Left lung (tissue), 10 donors: ENCODE results near the gene UBE2R2. TPM values are rescaled to one million over a fixed set of nuclear protein-coding genes. Genes with fewer than 3 reads are reported as not detected.
"Not testable (repeated sequence)": the region's sequence is repeated elsewhere in the genome, so short reads cannot be mapped to it uniquely, and the experiment has no call there.

Source experiments
- ATAC-seq: fragments of 200-7000 bp; cut with Tn5 transposase; one replicate; pipeline ENCODE4 v1.9.1; 2020; ENCODE audit warnings: moderate library complexity
- DNase-seq, 4 donors: peaks; one replicate each; pipeline ENCODE4 v3.0.0-alpha.2; 2013 to 2020
- H3K27ac ChIP-seq, 2 donors: fragments of 200-600 bp; sonication (generic) in 1 of 2; one replicate each; pipeline versions ENCODE4 v1.5.0 to v1.8.0; 2020 to 2021
- H3K27me3 ChIP-seq, 2 donors: fragments of 200-600 bp; sonication (generic) in 1 of 2; one replicate each; pipeline versions ENCODE4 v1.5.0 to v1.8.0; 2020 to 2021
- H3K36me3 ChIP-seq, 2 donors: fragments of 200-600 bp; sonication (generic) in 1 of 2; one replicate each; pipeline versions ENCODE4 v1.5.0 to v1.8.0; 2020 to 2021
- H3K4me1 ChIP-seq, 2 donors: fragments of 200-600 bp; one replicate each; pipeline ENCODE4 v1.8.0; 2021
- H3K4me3 ChIP-seq, 2 donors: fragments of 200-600 bp; sonication (generic) in 1 of 2; one replicate each; pipeline versions ENCODE4 v1.5.0 to v1.8.0; 2020 to 2021; ENCODE audit warnings: mild to moderate bottlenecking in 1 of 2
- H3K9me3 ChIP-seq, 2 donors: fragments of 200-600 bp; sonication (generic) in 1 of 2; one replicate each; pipeline versions ENCODE4 v1.5.0 to v1.8.0; 2020 to 2021
- CTCF ChIP-seq, 2 donors: fragments of 200-600 bp; sonication (generic) in 1 of 2; IDR thresholded peaks; one replicate each; pipeline versions ENCODE4 v1.5.0 to v1.8.0; 2021; ENCODE audit warnings: antibody characterized with exemption in 2 of 2
- intact Hi-C, 2 donors: fragments of 100-400 bp; cut with DNase I; formaldehyde crosslinking; loops; one replicate each; pipeline versions ENCODE4 v1.11.2 to v1.14.2; 2022
- polyA plus RNA-seq, 6 donors: library from polyadenylated mRNA; unstranded; fragments of 120-200 nt; gene quantifications; one replicate each; pipeline ENCODE4 v1.2.1, GENCODE V29; 2013; ENCODE audit not compliant: insufficient read length in 6 of 6
- total RNA-seq, 2 donors: library from RNA; stranded (reverse); fragmentation: NEBNext Ultra II Directional; extraction: Animal tissue kit (Norgen Biotek cat#: 25700); gene quantifications; one replicate each; pipeline ENCODE4 v1.2.1, GENCODE V29; 2021
- donor health status: DM: no; HTN: yes; CAD: no.
- donor health status: DM: no; HTN: no; CAD: no.

The UBE2R2 gene
- total and polyA plus RNA-seq, 8 donors, result 34.0 to 60.6 (median 56.7) TPM

- H3K27me3 ChIP-seq, result no peaks in the 10 kb centered on the region
These were observed 133.4 kb downstream of the UBE2R2 start for GRCh38 chr9:33950371-33950770.

GRCh38 chr9:33952066-33952465 lies 135.1 kb downstream of the UBE2R2 start:
- Histone ChIP-seq H3K27me3 (no peaks in the 10 kb centered on the region), H3K4me3 (no peak overlapping the region), H3K4me1 (peaks cover 0 to 5% of the 10 kb centered on the region in 2 donors), H3K36me3 (peaks cover 0 to 65% of the 10 kb centered on the region in 2 donors), H3K27ac (no peak overlapping the region), H3K9me3 (no peaks in the 10 kb centered on the region)
- intact Hi-C loops, result no loop called here
- TF ChIP-seq CTCF (IDR thresholded peaks at IDR 0.05), result no peak
- ATAC-seq (peak; percentile 25), DNase-seq (no peak)

More at GRCh38 chr9:33950371-33950770, 133.4 kb downstream of the UBE2R2 start:
- no peak overlapping the region for H3K27ac ChIP-seq
- DNase-seq (no peak), ATAC-seq (no peak)
- peaks cover 0 to 5% of the 10 kb centered on the region in 2 donors for H3K4me1 ChIP-seq
- no peak for TF ChIP-seq CTCF (IDR thresholded peaks at IDR 0.05)
- no peaks in the 10 kb centered on the region for H3K9me3 ChIP-seq
- H3K36me3 ChIP-seq, result peaks cover 0 to 58% of the 10 kb centered on the region in 2 donors
- intact Hi-C loops, result no loop called here
- no peak overlapping the region for H3K4me3 ChIP-seq

GRCh38 chr9:33956544-33956943 lies 139.6 kb downstream of the UBE2R2 start:
- H3K36me3 ChIP-seq, result peaks cover 0 to 79% of the 10 kb centered on the region in 2 donors

GRCh38 chr9:33959725-33960124 lies 142.8 kb downstream of the UBE2R2 start:
- no peak for ATAC-seq
- Histone ChIP-seq H3K27ac (no peak overlapping the region), H3K4me1 (no peaks in the 10 kb centered on the region), H3K27me3 (no peaks in the 10 kb centered on the region), H3K36me3 (peaks cover 0 to 61% of the 10 kb centered on the region in 2 donors), H3K9me3 (no peaks in the 10 kb centered on the region), H3K4me3 (no peak overlapping the region)
- intact Hi-C loops, result no loop called here
- DNase-seq, result no peak
- no peak for TF ChIP-seq CTCF (IDR thresholded peaks at IDR 0.05)

More at GRCh38 chr9:33956544-33956943, 139.6 kb downstream of the UBE2R2 start:
- ATAC-seq (no peak), DNase-seq (no peak)
- Histone ChIP-seq H3K9me3 (no peaks in the 10 kb centered on the region), H3K27ac (no peak overlapping the region), H3K4me3 (no peak overlapping the region), H3K4me1 (peaks cover 0 to 5% of the 10 kb centered on the region in 2 donors), H3K27me3 (no peaks in the 10 kb centered on the region)
- no peak for TF ChIP-seq CTCF (IDR thresholded peaks at IDR 0.05)
- intact Hi-C loops, result no loop called here

DNA sequence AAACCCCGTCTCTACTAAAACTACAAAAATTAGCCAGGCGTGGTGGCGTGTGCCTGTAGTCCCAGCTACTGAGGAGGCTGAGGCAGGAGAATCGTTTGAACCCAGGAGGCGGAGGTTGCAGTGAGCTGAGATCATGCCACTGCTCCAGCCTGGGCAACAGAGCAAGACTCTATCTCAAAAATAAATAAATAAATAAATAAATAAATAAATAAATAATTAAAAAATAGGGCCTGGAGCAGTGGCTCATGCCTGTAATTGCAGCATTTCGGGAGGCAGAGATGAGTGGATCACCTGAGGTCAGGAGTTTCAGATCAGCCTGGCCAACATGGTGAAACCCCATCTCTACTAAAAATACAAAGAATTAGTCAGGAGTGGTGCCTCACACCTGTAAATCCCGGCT lies 145.5 kb downstream of the UBE2R2 start:
- intact Hi-C loops, DNase-seq, H3K4me1 ChIP-seq, H3K9me3 ChIP-seq, ATAC-seq, H3K4me3 ChIP-seq, H3K27me3 ChIP-seq, H3K27ac ChIP-seq: not testable (repeated sequence)
- peaks cover 0 to 43% of the 10 kb centered on the region in 2 donors for H3K36me3 ChIP-seq
